ENCODE results near the gene GRAMD2A.

Gene GRAMD2A

GRCh38 chr15:72227192-72227586 lies 29.6 kb upstream of the GRAMD2A start:
- Histone ChIP-seq H4K8ac (ENCODE audit: low read depth, low read length) (no peak overlapping the region), H2BK120ac (ENCODE audit: low read depth, low read length) (no peak overlapping the region), H3K27me3 (ENCODE audit: insufficient read depth, low read length, poor library complexity) (no peaks in the 10 kb centered on the region), H3K4ac (ENCODE audit: low read depth, low read length) (no peak overlapping the region), H3K23ac (ENCODE audit: low read length) (no peak overlapping the region), H4K5ac (ENCODE audit: low read length) (no peak overlapping the region), H3K9ac (ENCODE audit: low read length) (peak overlapping the region; percentile 2), H3K56ac (ENCODE audit: low read length) (no peak overlapping the region), H3K18ac (ENCODE audit: low read length) (no peak overlapping the region), H3K36me3 (ENCODE audit: control insufficient read depth, insufficient read depth, low read length) (peaks cover 9% of the 10 kb centered on the region), H3K79me2 (ENCODE audit: control insufficient read depth, insufficient read depth, low read length) (peaks cover 85% of the 10 kb centered on the region), H3K27ac (ENCODE audit: low read depth, low read length) (no peak overlapping the region), H3K4me2 (ENCODE audit: low read length) (peak overlapping the region; percentile 2), H3K4me3 (ENCODE audit: low read length) (no peak overlapping the region), H2BK15ac (replicated peaks; ENCODE audit: low read depth) (no peak overlapping the region), H2AK5ac (ENCODE audit: low read length) (no peak overlapping the region), H2BK5ac (ENCODE audit: low read length) (no peak overlapping the region), H3K4me1 (ENCODE audit: control insufficient read depth, low read depth, low read length) (peaks cover 10% of the 10 kb centered on the region), H3K79me1 (ENCODE audit: low read length) (peaks cover 13% of the 10 kb centered on the region)
- DNase-seq = peak; percentile 16
- no CpG with 5 or more reads among the region's 8 CpGs for WGBS (ENCODE audit: extremely low coverage, insufficient coverage, low lambda C conversion rate)

- H3K27ac ChIP-seq (ENCODE audit: low read depth, low read length) = no peak overlapping the region
- H3K79me1 ChIP-seq (ENCODE audit: low read length) = peaks cover 30% of the 10 kb centered on the region
- DNase-seq = no peak
- no peak overlapping the region for H4K8ac ChIP-seq (ENCODE audit: low read depth, low read length)
- no peak overlapping the region for H2AK5ac ChIP-seq (ENCODE audit: low read length)
- H2BK120ac ChIP-seq (ENCODE audit: low read depth, low read length) = no peak overlapping the region
- H3K79me2 ChIP-seq (ENCODE audit: control insufficient read depth, insufficient read depth, low read length) = peaks cover 86% of the 10 kb centered on the region
- H2BK15ac ChIP-seq (replicated peaks; ENCODE audit: low read depth) = no peak overlapping the region
- WGBS (ENCODE audit: extremely low coverage, insufficient coverage, low lambda C conversion rate) = no CpG with 5 or more reads among the region's 10 CpGs
- H2BK5ac ChIP-seq (ENCODE audit: low read length) = no peak overlapping the region
- peaks cover 27% of the 10 kb centered on the region for H3K36me3 ChIP-seq (ENCODE audit: control insufficient read depth, insufficient read depth, low read length)
- H3K4me2 ChIP-seq (ENCODE audit: low read length) = no peak overlapping the region
- H3K4me1 ChIP-seq (ENCODE audit: control insufficient read depth, low read depth, low read length) = peaks cover 10% of the 10 kb centered on the region
- no peak overlapping the region for H3K9ac ChIP-seq (ENCODE audit: low read length)
- no peak overlapping the region for H3K23ac ChIP-seq (ENCODE audit: low read length)
- no peak overlapping the region for H4K5ac ChIP-seq (ENCODE audit: low read length)
- no peak overlapping the region for H3K4ac ChIP-seq (ENCODE audit: low read depth, low read length)
- no peak overlapping the region for H3K56ac ChIP-seq (ENCODE audit: low read length)
- no peaks in the 10 kb centered on the region for H3K27me3 ChIP-seq (ENCODE audit: insufficient read depth, low read length, poor library complexity)
- H3K18ac ChIP-seq (ENCODE audit: low read length) = no peak overlapping the region
- no peak overlapping the region for H3K4me3 ChIP-seq (ENCODE audit: low read length)
Measured at GRCh38 chr15:72223278-72223677, 25.7 kb upstream of the GRAMD2A start.

DNA sequence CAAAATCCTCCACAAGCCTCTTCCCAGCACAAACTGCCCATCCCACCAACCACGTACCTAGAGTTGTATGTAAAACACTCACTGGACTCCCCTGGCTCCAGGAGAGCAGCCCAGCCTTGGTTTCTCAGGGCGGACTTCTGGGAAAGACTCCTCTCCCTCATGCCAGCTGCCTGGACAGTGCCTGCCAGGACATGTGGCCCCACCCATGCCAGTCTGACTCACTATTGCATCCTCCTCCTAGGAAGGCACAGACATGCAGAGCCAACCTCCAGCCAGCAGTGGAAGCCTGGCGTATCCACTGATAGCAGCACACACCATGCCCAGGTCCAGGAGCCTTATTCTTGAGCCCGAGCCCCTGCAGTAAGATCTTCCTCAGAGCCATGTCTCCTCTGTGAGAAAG lies 24.8 kb upstream of the GRAMD2A start:
- Histone ChIP-seq H3K36me3 (ENCODE audit: control insufficient read depth, insufficient read depth, low read length) (peaks cover 30% of the 10 kb centered on the region), H3K56ac (ENCODE audit: low read length) (no peak overlapping the region), H3K79me2 (ENCODE audit: control insufficient read depth, insufficient read depth, low read length) (peaks cover 80% of the 10 kb centered on the region), H2BK15ac (replicated peaks; ENCODE audit: low read depth) (no peak overlapping the region), H2AK5ac (ENCODE audit: low read length) (no peak overlapping the region), H3K9ac (ENCODE audit: low read length) (no peak overlapping the region), H3K4ac (ENCODE audit: low read depth, low read length) (no peak overlapping the region), H3K79me1 (ENCODE audit: low read length) (peaks cover 32% of the 10 kb centered on the region), H3K23ac (ENCODE audit: low read length) (no peak overlapping the region), H3K4me3 (ENCODE audit: low read length) (no peak overlapping the region), H4K5ac (ENCODE audit: low read length) (no peak overlapping the region), H3K4me1 (ENCODE audit: control insufficient read depth, low read depth, low read length) (peaks cover 8% of the 10 kb centered on the region), H3K27ac (ENCODE audit: low read depth, low read length) (no peak overlapping the region), H4K8ac (ENCODE audit: low read depth, low read length) (no peak overlapping the region), H3K4me2 (ENCODE audit: low read length) (no peak overlapping the region), H2BK5ac (ENCODE audit: low read length) (no peak overlapping the region), H3K27me3 (ENCODE audit: insufficient read depth, low read length, poor library complexity) (no peaks in the 10 kb centered on the region), H3K18ac (ENCODE audit: low read length) (no peak overlapping the region), H2BK120ac (ENCODE audit: low read depth, low read length) (no peak overlapping the region)
- DNase-seq = peak; percentile 19
- WGBS (ENCODE audit: extremely low coverage, insufficient coverage, low lambda C conversion rate) = no CpG with 5 or more reads among the region's 4 CpGs

GRCh38 chr15:72220687-72221086 lies 23.1 kb upstream of the GRAMD2A start:
- H3K56ac ChIP-seq (ENCODE audit: low read length) = no peak overlapping the region
- H3K9ac ChIP-seq (ENCODE audit: low read length) = no peak overlapping the region
- H3K27me3 ChIP-seq (ENCODE audit: insufficient read depth, low read length, poor library complexity) = no peaks in the 10 kb centered on the region
- no peak overlapping the region for H2BK15ac ChIP-seq (replicated peaks; ENCODE audit: low read depth)
- no peak overlapping the region for H4K5ac ChIP-seq (ENCODE audit: low read length)
- H3K23ac ChIP-seq (ENCODE audit: low read length) = no peak overlapping the region
- H2BK5ac ChIP-seq (ENCODE audit: low read length) = no peak overlapping the region
- WGBS (ENCODE audit: extremely low coverage, insufficient coverage, low lambda C conversion rate) = no CpG with 5 or more reads among the region's 1 CpG
- H3K36me3 ChIP-seq (ENCODE audit: control insufficient read depth, insufficient read depth, low read length) = peaks cover 41% of the 10 kb centered on the region
- H3K4me3 ChIP-seq (ENCODE audit: low read length) = no peak overlapping the region
- H3K4ac ChIP-seq (ENCODE audit: low read depth, low read length) = no peak overlapping the region
- H3K79me2 ChIP-seq (ENCODE audit: control insufficient read depth, insufficient read depth, low read length) = peaks cover 66% of the 10 kb centered on the region
- no peak overlapping the region for H4K8ac ChIP-seq (ENCODE audit: low read depth, low read length)
- DNase-seq = peak; percentile 65
- H2AK5ac ChIP-seq (ENCODE audit: low read length) = no peak overlapping the region
- no peak overlapping the region for H3K27ac ChIP-seq (ENCODE audit: low read depth, low read length)
- H3K79me1 ChIP-seq (ENCODE audit: low read length) = peaks cover 33% of the 10 kb centered on the region
- peaks cover 3% of the 10 kb centered on the region for H3K4me1 ChIP-seq (ENCODE audit: control insufficient read depth, low read depth, low read length)
- H3K4me2 ChIP-seq (ENCODE audit: low read length) = no peak overlapping the region
- no peak overlapping the region for H3K18ac ChIP-seq (ENCODE audit: low read length)
- H2BK120ac ChIP-seq (ENCODE audit: low read depth, low read length) = no peak overlapping the region

DNA sequence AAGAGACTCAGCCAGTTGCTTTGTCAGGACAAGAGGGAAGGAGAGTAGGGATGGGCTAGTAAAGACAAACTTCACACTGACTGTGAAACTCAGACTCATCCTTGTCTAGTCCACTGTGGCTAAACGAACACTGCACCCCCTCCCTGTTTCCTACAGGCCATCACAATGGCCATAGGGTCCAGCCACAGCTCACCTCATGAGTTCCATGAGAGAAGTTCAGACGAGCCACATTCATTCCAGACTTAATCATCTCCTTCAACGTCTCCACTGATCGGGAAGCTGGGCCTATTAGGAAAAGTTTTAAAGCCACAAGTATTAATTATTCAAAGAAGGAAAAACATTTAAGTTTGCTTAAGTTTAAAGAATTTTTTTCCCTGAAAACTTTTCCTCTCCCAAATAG lies 19.6 kb upstream of the GRAMD2A start:
- Histone ChIP-seq H2AK5ac (ENCODE audit: low read length) (no peak overlapping the region), H3K18ac (ENCODE audit: low read length) (no peak overlapping the region), H3K4me3 (ENCODE audit: low read length) (no peak overlapping the region), H3K79me2 (ENCODE audit: control insufficient read depth, insufficient read depth, low read length) (peaks cover 36% of the 10 kb centered on the region), H3K4me1 (ENCODE audit: control insufficient read depth, low read depth, low read length) (peaks cover 2% of the 10 kb centered on the region), H3K56ac (ENCODE audit: low read length) (no peak overlapping the region), H3K27ac (ENCODE audit: low read depth, low read length) (no peak overlapping the region), H4K8ac (ENCODE audit: low read depth, low read length) (no peak overlapping the region), H2BK120ac (ENCODE audit: low read depth, low read length) (no peak overlapping the region), H2BK15ac (replicated peaks; ENCODE audit: low read depth) (no peak overlapping the region), H3K4me2 (ENCODE audit: low read length) (no peak overlapping the region), H3K27me3 (ENCODE audit: insufficient read depth, low read length, poor library complexity) (no peaks in the 10 kb centered on the region), H3K79me1 (ENCODE audit: low read length) (peaks cover 27% of the 10 kb centered on the region), H3K23ac (ENCODE audit: low read length) (no peak overlapping the region), H3K9ac (ENCODE audit: low read length) (no peak overlapping the region), H3K4ac (ENCODE audit: low read depth, low read length) (no peak overlapping the region), H3K36me3 (ENCODE audit: control insufficient read depth, insufficient read depth, low read length) (peaks cover 42% of the 10 kb centered on the region), H4K5ac (ENCODE audit: low read length) (no peak overlapping the region), H2BK5ac (ENCODE audit: low read length) (no peak overlapping the region)
- no CpG with 5 or more reads among the region's 4 CpGs for WGBS (ENCODE audit: extremely low coverage, insufficient coverage, low lambda C conversion rate)
- DNase-seq = no peak

DNA sequence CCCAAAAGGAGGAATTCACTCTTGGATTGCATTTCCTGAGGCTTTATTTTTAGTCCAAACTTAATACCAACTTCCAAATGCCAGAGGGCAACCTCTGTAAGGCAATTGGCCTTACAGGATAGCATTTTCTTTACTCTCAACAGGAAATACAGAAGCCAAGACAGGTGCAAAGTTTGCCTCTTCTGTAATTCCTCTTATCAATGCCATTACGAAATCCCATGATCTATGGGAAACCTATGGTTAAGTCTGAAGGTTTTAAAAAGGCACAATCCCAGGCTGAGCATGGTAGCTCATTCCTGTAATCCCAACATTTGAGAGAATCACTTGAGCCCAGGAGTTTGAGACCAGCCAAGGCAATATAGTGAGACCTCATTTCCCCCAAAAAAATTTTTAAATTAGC lies 18.5 kb upstream of the GRAMD2A start:
- Histone ChIP-seq H3K36me3 (ENCODE audit: control insufficient read depth, insufficient read depth, low read length) (peaks cover 43% of the 10 kb centered on the region), H3K4ac (ENCODE audit: low read depth, low read length) (no peak overlapping the region), H3K18ac (ENCODE audit: low read length) (no peak overlapping the region), H2BK120ac (ENCODE audit: low read depth, low read length) (no peak overlapping the region), H3K4me1 (ENCODE audit: control insufficient read depth, low read depth, low read length) (peaks cover under 1% of the 10 kb centered on the region), H3K4me2 (ENCODE audit: low read length) (no peak overlapping the region), H3K27ac (ENCODE audit: low read depth, low read length) (no peak overlapping the region), H3K27me3 (ENCODE audit: insufficient read depth, low read length, poor library complexity) (no peaks in the 10 kb centered on the region), H4K8ac (ENCODE audit: low read depth, low read length) (no peak overlapping the region), H2AK5ac (ENCODE audit: low read length) (no peak overlapping the region), H3K56ac (ENCODE audit: low read length) (no peak overlapping the region), H3K79me2 (ENCODE audit: control insufficient read depth, insufficient read depth, low read length) (peaks cover 26% of the 10 kb centered on the region), H2BK15ac (replicated peaks; ENCODE audit: low read depth) (no peak overlapping the region), H2BK5ac (ENCODE audit: low read length) (no peak overlapping the region), H4K5ac (ENCODE audit: low read length) (no peak overlapping the region), H3K9ac (ENCODE audit: low read length) (no peak overlapping the region), H3K79me1 (ENCODE audit: low read length) (peaks cover 25% of the 10 kb centered on the region), H3K23ac (ENCODE audit: low read length) (no peak overlapping the region), H3K4me3 (ENCODE audit: low read length) (no peak overlapping the region)
- no CpG with 5 or more reads among the region's 1 CpG for WGBS (ENCODE audit: extremely low coverage, insufficient coverage, low lambda C conversion rate)
- DNase-seq = no peak
